ENCODE data around the gene CD101. TPM values are rescaled to one million over a fixed set of nuclear protein-coding genes. Genes with fewer than 3 reads are reported as not detected.
A peak's percentile ranks its signal among the peaks of the same experiment; 100 is the strongest.

CD101 gene
- total RNA-seq, 1 experiment from 2014 or later = 1.2 TPM

- in situ Hi-C loops (cut with HindIII; ENCODE audit: low sequenced_read_pairs) = no loop called here
- no peak for DNase-seq (ENCODE audit: low spot score)
Observed at GRCh38 chr1:117037802-117038201, 36.2 kb downstream of the CD101 start.

- in situ Hi-C loops (cut with HindIII; ENCODE audit: low sequenced_read_pairs) = no loop called here
- no peak for DNase-seq (ENCODE audit: low spot score)
Observed at GRCh38 chr1:117038236-117038635, 36.7 kb downstream of the CD101 start.

- DNase-seq (ENCODE audit: low spot score) = no peak
- in situ Hi-C loops (cut with HindIII; ENCODE audit: low sequenced_read_pairs) = no loop called here
Observed at GRCh38 chr1:117044217-117044616, 42.7 kb downstream of the CD101 start.

- in situ Hi-C loops (cut with HindIII; ENCODE audit: low sequenced_read_pairs) = no loop called here
- no peak for DNase-seq (ENCODE audit: low spot score)
Observed at GRCh38 chr1:117045644-117046043, 44.1 kb downstream of the CD101 start.

- in situ Hi-C loops (cut with HindIII; ENCODE audit: low sequenced_read_pairs) = no loop called here
- no peak for DNase-seq (ENCODE audit: low spot score)
Observed at GRCh38 chr1:117046781-117047180, 45.2 kb downstream of the CD101 start.

GRCh38 chr1:117047271-117047670 lies 45.7 kb downstream of the CD101 start:
- in situ Hi-C loops (cut with HindIII; ENCODE audit: low sequenced_read_pairs) = no loop called here
- DNase-seq (ENCODE audit: low spot score) = no peak

- in situ Hi-C loops (cut with HindIII; ENCODE audit: low sequenced_read_pairs) = no loop called here
- no peak for DNase-seq (ENCODE audit: low spot score)
Observed at GRCh38 chr1:117049857-117050256, 48.3 kb downstream of the CD101 start.

- in situ Hi-C loops (cut with HindIII; ENCODE audit: low sequenced_read_pairs) = no loop called here
- DNase-seq (ENCODE audit: low spot score) = no peak
Observed at GRCh38 chr1:117051224-117052064, 49.9 kb downstream of the CD101 start.

- DNase-seq (ENCODE audit: low spot score) = no peak
- in situ Hi-C loops (cut with HindIII; ENCODE audit: low sequenced_read_pairs) = no loop called here
Observed at GRCh38 chr1:117054068-117054467, 52.5 kb downstream of the CD101 start.

GRCh38 chr1:117058810-117059209 lies 57.2 kb downstream of the CD101 start:
- DNase-seq (ENCODE audit: low spot score) = no peak
- in situ Hi-C loops (cut with HindIII; ENCODE audit: low sequenced_read_pairs) = no loop called here

- peak; percentile 27 for DNase-seq (ENCODE audit: low spot score)
- in situ Hi-C loops (cut with HindIII; ENCODE audit: low sequenced_read_pairs) = no loop called here
Observed at GRCh38 chr1:117059334-117059677, 57.7 kb downstream of the CD101 start.

GRCh38 chr1:117059678-117060440 lies 58.3 kb downstream of the CD101 start, which contains the start of gene TTF2:
Gene TTF2, plus strand, starts transcription at chr1:117060326. Its CDS starts 21 bp downstream, at chr1:117060347.
- peak; percentile 98 for DNase-seq (ENCODE audit: low spot score)
- in situ Hi-C loops (cut with HindIII; ENCODE audit: low sequenced_read_pairs) = no loop called here

- in situ Hi-C loops (cut with HindIII; ENCODE audit: low sequenced_read_pairs) = no loop called here
- peak; percentile 32 for DNase-seq (ENCODE audit: low spot score)
Observed at GRCh38 chr1:117060441-117061317, 59.1 kb downstream of the CD101 start.

GRCh38 chr1:117061986-117062415 lies 60.4 kb downstream of the CD101 start:
- no peak for DNase-seq (ENCODE audit: low spot score)
- in situ Hi-C loops (cut with HindIII; ENCODE audit: low sequenced_read_pairs) = no loop called here

- no peak for DNase-seq (ENCODE audit: low spot score)
- in situ Hi-C loops (cut with HindIII; ENCODE audit: low sequenced_read_pairs) = no loop called here
Observed at GRCh38 chr1:117066367-117066766, 64.8 kb downstream of the CD101 start.

GRCh38 chr1:117067533-117068370 lies 66.2 kb downstream of the CD101 start:
- peak; percentile 69 for DNase-seq (ENCODE audit: low spot score)
- in situ Hi-C loops (cut with HindIII; ENCODE audit: low sequenced_read_pairs) = no loop called here

GRCh38 chr1:117068580-117068979 lies 67.0 kb downstream of the CD101 start:
- in situ Hi-C loops (cut with HindIII; ENCODE audit: low sequenced_read_pairs) = no loop called here
- DNase-seq (ENCODE audit: low spot score) = no peak

GRCh38 chr1:117069220-117069844 lies 67.8 kb downstream of the CD101 start:
- in situ Hi-C loops (cut with HindIII; ENCODE audit: low sequenced_read_pairs) = no loop called here
- DNase-seq (ENCODE audit: low spot score) = no peak
